HCT116 (cell line): ENCODE results near the gene MEPCE. TPM values are rescaled to one million over a fixed set of nuclear protein-coding genes. Genes with fewer than 3 reads are reported as not detected.
A peak's percentile ranks its signal among the peaks of the same experiment; 100 is the strongest.

Experiments
- ATAC-seq: fragments of 200-7000 bp; cut with Tn5 transposase; 2 replicates; pipeline ENCODE4 v1.9.1; 2020; ENCODE audit warnings: mild to moderate bottlenecking, moderate library complexity
- BruUV-seq: library from RNA; stranded (reverse); fragments of 400-500 nt; replicated peaks from 2 replicates; lab custom pipeline; 2021; lab: Mats Ljungman, UMichigan
- CTCF ChIA-PET: fragments of 300-600 bp; sonication (Branson Sonifier 250); formaldehyde crosslinking; loops from one replicate; lab custom pipeline; 2021; ENCODE audit warnings: antibody characterized with exemption; lab: Charles Lee
- POLR2A ChIA-PET: fragments of 300-600, 350-600 bp; sonication (Branson Sonifier 250); formaldehyde crosslinking; loops from one replicate; lab custom pipeline; 2021; ENCODE audit warnings: antibody characterized with exemption; lab: Charles Lee
- RAD21 ChIA-PET, 2 experiments: fragments of 300-600 bp; sonication (Branson Sonifier 250); formaldehyde crosslinking; loops; one replicate each; lab custom pipeline; 2023; ENCODE audit warnings: low total read pairs in 2 of 2; ENCODE audit not compliant: uncharacterized antibody in 2 of 2, unreplicated experiment in 2 of 2, low non-redundant PET in 1 of 2; lab: Charles Lee
- DNase-seq: peaks from one replicate; pipeline ENCODE4 v3.0.0-alpha.2; 2010; ENCODE audit warnings: low read depth, low spot score
- H2AFZ ChIP-seq: fragments of 200-600 bp; shearing (Covaris generic), sonication (generic); 2 replicates; pipeline ENCODE4 v1.6.1; 2017; ENCODE audit warnings: low read depth, mixed run types, mixed read lengths, antibody characterized with exemption, low read length; ENCODE audit not compliant: poor library complexity, severe bottlenecking
- H3K27ac ChIP-seq: 2 replicates; pipeline ENCODE4 v1.5.1; 2012; ENCODE audit warnings: low read depth, low read length
- H3K27me3 ChIP-seq: fragments of 200-600 bp; sonication (generic); 2 replicates; pipeline ENCODE4 v1.6.1; 2016; ENCODE audit warnings: mixed run types, low read length, mixed read lengths; ENCODE audit not compliant: insufficient read depth
- H3K36me3 ChIP-seq, 2 experiments: fragments of 200-500 bp in 1 of 2; fragments of 200-600 bp in 1 of 2; sonication (Bioruptor generic) in 1 of 2; sonication (generic) in 1 of 2; 2 replicates each; pipeline versions ENCODE4 v1.5.1 to v1.6.1; 2014 to 2016; ENCODE audit warnings: low read length in 2 of 2, inconsistent platforms in 1 of 2, mixed read lengths in 1 of 2, mixed run types in 1 of 2; ENCODE audit not compliant: insufficient read depth in 2 of 2, control insufficient read depth in 1 of 2
- H3K4me1 ChIP-seq, 2 experiments: fragments of 200-600 bp in 1 of 2; sonication (generic) in 1 of 2; 2 replicates each; pipeline versions ENCODE4 v1.5.1 to v1.6.1; 2012 to 2017; ENCODE audit warnings: low read length in 2 of 2, inconsistent platforms in 1 of 2, mild to moderate bottlenecking in 1 of 2, mixed read lengths in 1 of 2, mixed run types in 1 of 2, moderate library complexity in 1 of 2; ENCODE audit not compliant: insufficient read depth in 2 of 2, control insufficient read depth in 1 of 2
- H3K4me2 ChIP-seq: fragments of 200-600 bp; sonication (generic); 2 replicates; pipeline ENCODE4 v1.6.1; 2017; ENCODE audit warnings: mixed run types, low read length, mixed read lengths
- H3K4me3 ChIP-seq, 2 experiments: fragments of 200-600 bp in 1 of 2; sonication (generic) in 1 of 2; replicated peaks in 1 of 2; 2 replicates each; pipeline ENCODE4 v1.5.1; 2011 to 2016; ENCODE audit warnings: low read length in 2 of 2, control low read depth in 1 of 2, low read depth in 1 of 2, mild to moderate bottlenecking in 1 of 2, mixed read lengths in 1 of 2, mixed run types in 1 of 2
- H3K79me2 ChIP-seq: fragments of 200-600 bp; sonication (generic); 2 replicates; pipeline ENCODE4 v1.6.1; 2017; ENCODE audit warnings: mild to moderate bottlenecking, mixed run types, low read length, moderate library complexity, mixed read lengths; ENCODE audit not compliant: insufficient read depth
- H3K9ac ChIP-seq: fragments of 200-600 bp; sonication (generic); 2 replicates; pipeline ENCODE4 v1.6.1; 2016; ENCODE audit warnings: low read length, mixed read lengths
- H3K9me2 ChIP-seq: fragments of 200-600 bp; sonication (generic), shearing (Covaris generic); 2 replicates; pipeline ENCODE4 v1.6.1; 2017; ENCODE audit warnings: mixed run types, mild to moderate bottlenecking, moderate library complexity; ENCODE audit not compliant: insufficient read depth
- H3K9me3 ChIP-seq, 2 experiments: fragments of 200-500 bp in 1 of 2; fragments of 200-600 bp in 1 of 2; sonication (Bioruptor generic) in 1 of 2; sonication (generic) in 1 of 2; 2 replicates each; pipeline ENCODE4 v1.6.1; 2014 to 2017; ENCODE audit warnings: low read length in 2 of 2, mixed read lengths in 2 of 2, inconsistent platforms in 1 of 2, low read depth in 1 of 2, mild to moderate bottlenecking in 1 of 2, mixed run types in 1 of 2, moderate library complexity in 1 of 2; ENCODE audit not compliant: control insufficient read depth in 1 of 2, insufficient read depth in 1 of 2
- H4K20me1 ChIP-seq: fragments of 200-600 bp; sonication (generic), shearing (Covaris generic); 2 replicates; pipeline ENCODE4 v1.6.1; 2017; ENCODE audit warnings: mixed run types, mild to moderate bottlenecking, moderate library complexity; ENCODE audit not compliant: insufficient read depth
- FOSL1 ChIP-seq: IDR thresholded peaks from 2 replicates; pipeline ENCODE4 v1.6.1; 2012; ENCODE audit warnings: low read depth
- RAD21 ChIP-seq: IDR thresholded peaks from 2 replicates; pipeline ENCODE4 v1.6.1; 2012; ENCODE audit warnings: low read depth, mild to moderate bottlenecking
- SIN3A ChIP-seq: IDR thresholded peaks from 2 replicates; pipeline ENCODE4 v1.6.1; 2012; ENCODE audit warnings: low read depth
- intact Hi-C: fragments of 100-400 bp; cut with micrococcal nuclease; formaldehyde crosslinking; loops from 2 replicates; pipeline ENCODE4 v1.10.0; 2022
- total RNA-seq: library from RNA; stranded (reverse); gene quantifications from one replicate; pipeline ENCODE4 v1.2.1, GENCODE V29; 2021; ENCODE audit not compliant: unreplicated experiment

MEPCE gene
- total RNA-seq, 1 experiment from 2014 or later: 44.4 TPM

GRCh38 chr7:100426516-100426915 lies 3.1 kb upstream of the MEPCE start:
- DNase-seq (no peak), ATAC-seq (no peak)
- TF ChIP-seq RAD21: no peak
- Histone ChIP-seq H3K9me2 (no peaks in the 10 kb centered on the region), H3K36me3 (peaks cover 0 to 9% of the 10 kb centered on the region in 2 experiments; a peak in 1 of 4 replicates), H4K20me1 (no peaks in the 10 kb centered on the region), H3K9ac (no peak overlapping the region), H2AFZ (no peak overlapping the region), H3K27ac (no peak overlapping the region), H3K27me3 (no peaks in the 10 kb centered on the region), H3K4me3 (no peak overlapping the region), H3K4me2 (no peak overlapping the region), H3K4me1 (peaks cover 0 to 33% of the 10 kb centered on the region in 2 experiments), H3K79me2 (peaks cover 20% of the 10 kb centered on the region), H3K9me3 (no peaks in the 10 kb centered on the region)
- intact Hi-C loops: no loop called here
- ChIA-PET POLR2A (no interaction called here), CTCF (no interaction called here), RAD21 (no interaction called here)
- BruUV-seq: no TSS peak

GRCh38 chr7:100427762-100428198 lies 1.9 kb upstream of the MEPCE start:
- intact Hi-C loops: no loop called here
- H3K27me3 ChIP-seq: no peaks in the 10 kb centered on the region
- no peak overlapping the region for H3K4me3 ChIP-seq
- H3K9me3 ChIP-seq: no peaks in the 10 kb centered on the region
- DNase-seq (no peak), ATAC-seq (no peak)
- no TSS peak for BruUV-seq
- RAD21 ChIA-PET: no interaction called here
- TF ChIP-seq FOSL1 (no peak), SIN3A (no peak)
- H3K27ac ChIP-seq: peak overlapping the region; percentile 99
- peaks cover 32% of the 10 kb centered on the region for H3K79me2 ChIP-seq
- no peak overlapping the region for H3K9ac ChIP-seq
- CTCF ChIA-PET: interaction anchor here (0.7 to 2.6 kb wide), 4 partner anchors 20 to 52 kb away, joined by 3 to 12 read pairs (median 4); partner anchors contain the start of gene TSC22D4
- POLR2A ChIA-PET: interaction anchor here (0.7 to 2.5 kb wide), 10 partner anchors 8 to 279 kb away, joined by 3 to 15 read pairs (median 6); partner anchors contain the start of genes FBXO24, LAMTOR4, LRCH4 and TSC22D4
- no peaks in the 10 kb centered on the region for H3K9me2 ChIP-seq
- H2AFZ ChIP-seq: no peak overlapping the region
- peaks cover 0 to 17% of the 10 kb centered on the region in 2 experiments; a peak in 1 of 4 replicates for H3K36me3 ChIP-seq
- H3K4me1 ChIP-seq: peaks cover 0 to 42% of the 10 kb centered on the region in 2 experiments
- H4K20me1 ChIP-seq: no peaks in the 10 kb centered on the region
- H3K4me2 ChIP-seq: peak overlapping the region; percentile 89; the same call in 1 of the 2 replicates
